ENCODE data around the gene SLC6A12.

- TF ChIP-seq, protein P1, sequence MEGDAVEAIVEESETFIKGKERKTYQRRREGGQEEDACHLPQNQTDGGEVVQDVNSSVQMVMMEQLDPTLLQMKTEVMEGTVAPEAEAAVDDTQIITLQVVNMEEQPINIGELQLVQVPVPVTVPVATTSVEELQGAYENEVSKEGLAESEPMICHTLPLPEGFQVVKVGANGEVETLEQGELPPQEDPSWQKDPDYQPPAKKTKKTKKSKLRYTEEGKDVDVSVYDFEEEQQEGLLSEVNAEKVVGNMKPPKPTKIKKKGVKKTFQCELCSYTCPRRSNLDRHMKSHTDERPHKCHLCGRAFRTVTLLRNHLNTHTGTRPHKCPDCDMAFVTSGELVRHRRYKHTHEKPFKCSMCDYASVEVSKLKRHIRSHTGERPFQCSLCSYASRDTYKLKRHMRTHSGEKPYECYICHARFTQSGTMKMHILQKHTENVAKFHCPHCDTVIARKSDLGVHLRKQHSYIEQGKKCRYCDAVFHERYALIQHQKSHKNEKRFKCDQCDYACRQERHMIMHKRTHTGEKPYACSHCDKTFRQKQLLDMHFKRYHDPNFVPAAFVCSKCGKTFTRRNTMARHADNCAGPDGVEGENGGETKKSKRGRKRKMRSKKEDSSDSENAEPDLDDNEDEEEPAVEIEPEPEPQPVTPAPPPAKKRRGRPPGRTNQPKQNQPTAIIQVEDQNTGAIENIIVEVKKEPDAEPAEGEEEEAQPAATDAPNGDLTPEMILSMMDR (IDR thresholded peaks at IDR 0.05) = no peak
- TF ChIP-seq TEAD4 (CRISPR knock-in tag; IDR thresholded peaks at IDR 0.05) (no peak), JUN (CRISPR knock-in tag; IDR thresholded peaks at IDR 0.05) (no peak), ZNF263 (CRISPR knock-in tag; IDR thresholded peaks at IDR 0.05; ENCODE audit: low read depth) (no peak), GABPB1 (CRISPR knock-in tag; IDR thresholded peaks at IDR 0.05) (no peak), NR3C1 (CRISPR knock-in tag; conservative IDR thresholded peaks at IDR 0.05; ENCODE audit: low read depth) (no peak), E2F5 (CRISPR knock-in tag; IDR thresholded peaks at IDR 0.05) (no peak), NR1H2 (CRISPR knock-in tag; IDR thresholded peaks at IDR 0.05) (no peak)
- TF ChIP-seq, protein P2, sequence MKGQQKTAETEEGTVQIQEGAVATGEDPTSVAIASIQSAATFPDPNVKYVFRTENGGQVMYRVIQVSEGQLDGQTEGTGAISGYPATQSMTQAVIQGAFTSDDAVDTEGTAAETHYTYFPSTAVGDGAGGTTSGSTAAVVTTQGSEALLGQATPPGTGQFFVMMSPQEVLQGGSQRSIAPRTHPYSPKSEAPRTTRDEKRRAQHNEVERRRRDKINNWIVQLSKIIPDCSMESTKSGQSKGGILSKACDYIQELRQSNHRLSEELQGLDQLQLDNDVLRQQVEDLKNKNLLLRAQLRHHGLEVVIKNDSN (CRISPR knock-in tag; IDR thresholded peaks at IDR 0.05) = no peak
- TF ChIP-seq, protein P3, sequence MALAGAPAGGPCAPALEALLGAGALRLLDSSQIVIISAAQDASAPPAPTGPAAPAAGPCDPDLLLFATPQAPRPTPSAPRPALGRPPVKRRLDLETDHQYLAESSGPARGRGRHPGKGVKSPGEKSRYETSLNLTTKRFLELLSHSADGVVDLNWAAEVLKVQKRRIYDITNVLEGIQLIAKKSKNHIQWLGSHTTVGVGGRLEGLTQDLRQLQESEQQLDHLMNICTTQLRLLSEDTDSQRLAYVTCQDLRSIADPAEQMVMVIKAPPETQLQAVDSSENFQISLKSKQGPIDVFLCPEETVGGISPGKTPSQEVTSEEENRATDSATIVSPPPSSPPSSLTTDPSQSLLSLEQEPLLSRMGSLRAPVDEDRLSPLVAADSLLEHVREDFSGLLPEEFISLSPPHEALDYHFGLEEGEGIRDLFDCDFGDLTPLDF (CRISPR knock-in tag; IDR thresholded peaks at IDR 0.05) = no peak
- TF ChIP-seq, protein P4, sequence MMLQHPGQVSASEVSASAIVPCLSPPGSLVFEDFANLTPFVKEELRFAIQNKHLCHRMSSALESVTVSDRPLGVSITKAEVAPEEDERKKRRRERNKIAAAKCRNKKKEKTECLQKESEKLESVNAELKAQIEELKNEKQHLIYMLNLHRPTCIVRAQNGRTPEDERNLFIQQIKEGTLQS (CRISPR knock-in tag; conservative IDR thresholded peaks at IDR 0.05) = no peak
Measured at GRCh38 chr12:204261-204678, 9.7 kb downstream of the SLC6A12 start.
